Stomach smooth muscle (tissue), 2 donors: ENCODE results near the gene CCT3.

Source experiments
- H3K27ac ChIP-seq: one replicate; pipeline ENCODE4 v1.7.0; 2013; ENCODE audit warnings: mild to moderate bottlenecking, low read length, inconsistent platforms
- H3K27me3 ChIP-seq, 2 donors: one replicate each; pipeline ENCODE4 v1.7.0; 2013; ENCODE audit warnings: low read length in 2 of 2; ENCODE audit not compliant: insufficient read depth in 2 of 2, control insufficient read depth in 1 of 2
- H3K36me3 ChIP-seq, 2 donors: one replicate each; pipeline ENCODE4 v1.7.0; 2013; ENCODE audit warnings: low read length in 2 of 2; ENCODE audit not compliant: control insufficient read depth in 2 of 2, insufficient read depth in 2 of 2
- H3K4me1 ChIP-seq: one replicate; pipeline ENCODE4 v1.7.0; 2013; ENCODE audit warnings: low read length; ENCODE audit not compliant: control insufficient read depth, insufficient read depth
- H3K4me3 ChIP-seq, 2 donors: one replicate each; pipeline ENCODE4 v1.7.0; 2013; ENCODE audit warnings: low read length in 2 of 2
- H3K9ac ChIP-seq, 2 donors: one replicate each; pipeline ENCODE4 v1.7.0; 2013; ENCODE audit warnings: low read length in 2 of 2, mild to moderate bottlenecking in 1 of 2
- H3K9me3 ChIP-seq, 2 donors: one replicate each; pipeline ENCODE4 v1.7.0; 2013; ENCODE audit warnings: low read length in 2 of 2; ENCODE audit not compliant: control insufficient read depth in 2 of 2
- donor health status: healthy.
- donor health status: Pancreatic carcinoma.

The CCT3 gene

DNA sequence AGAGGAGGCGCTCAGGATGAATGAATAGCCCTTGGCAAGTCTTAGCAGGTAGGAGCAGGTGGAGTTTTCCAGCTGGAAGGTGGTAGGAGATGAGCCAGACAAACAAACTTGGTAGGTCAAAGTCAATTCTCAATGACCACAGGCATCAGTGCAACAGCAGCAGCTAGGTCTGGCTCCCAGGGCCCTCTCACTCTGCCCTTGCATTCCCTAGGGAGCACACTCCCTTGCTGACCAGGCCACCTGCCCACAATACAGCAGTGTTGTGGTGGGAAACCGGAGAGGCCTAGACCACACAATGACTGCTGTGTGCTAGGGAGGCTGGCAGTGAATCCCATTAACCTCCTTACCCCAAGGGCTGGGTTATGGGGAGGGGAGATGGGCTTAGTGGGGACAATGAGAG lies 77.2 kb downstream of the CCT3 start:
- H3K9ac ChIP-seq: no peak overlapping the region
- H3K36me3 ChIP-seq: peaks cover 74 to 81% of the 10 kb centered on the region in 2 donors
- H3K4me3 ChIP-seq: no peak overlapping the region
- H3K27me3 ChIP-seq: no peaks in the 10 kb centered on the region
- no peak overlapping the region for H3K27ac ChIP-seq
- no peaks in the 10 kb centered on the region for H3K9me3 ChIP-seq
- peaks cover 3% of the 10 kb centered on the region for H3K4me1 ChIP-seq

DNA sequence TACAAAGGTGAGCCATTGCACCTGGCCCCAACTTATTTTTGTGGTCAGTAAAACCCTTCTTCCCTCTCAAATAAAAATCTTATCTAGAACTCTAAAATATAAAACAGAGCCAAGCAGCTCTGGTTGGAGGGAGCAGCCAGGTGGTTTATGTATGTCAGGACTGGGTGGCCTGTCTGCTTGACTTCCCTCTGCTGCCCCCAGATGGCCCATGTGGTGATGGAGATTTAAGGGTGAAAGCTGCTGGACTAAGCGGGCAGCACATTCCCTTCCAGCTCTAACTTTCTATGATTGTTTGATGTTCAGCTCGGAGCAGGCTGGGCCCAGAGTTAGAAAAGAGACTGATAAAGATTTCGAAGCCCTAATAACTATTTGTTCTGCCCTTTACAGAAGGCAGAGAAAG lies 78.3 kb downstream of the CCT3 start:
- Histone ChIP-seq H3K27me3 (no peaks in the 10 kb centered on the region), H3K4me1 (peaks cover 3% of the 10 kb centered on the region), H3K4me3 (no peak overlapping the region), H3K9ac (no peak overlapping the region), H3K27ac (no peak overlapping the region), H3K36me3 (peaks cover 70 to 72% of the 10 kb centered on the region in 2 donors), H3K9me3 (no peaks in the 10 kb centered on the region)
